AG08396 (cell line): ENCODE results near the gene CTNNA3.

Source experiments
- DNase-seq: peaks from one replicate; pipeline ENCODE4 v3.0.0; 2012; ENCODE audit warnings: low spot score, mixed read lengths

CTNNA3 gene

DNA sequence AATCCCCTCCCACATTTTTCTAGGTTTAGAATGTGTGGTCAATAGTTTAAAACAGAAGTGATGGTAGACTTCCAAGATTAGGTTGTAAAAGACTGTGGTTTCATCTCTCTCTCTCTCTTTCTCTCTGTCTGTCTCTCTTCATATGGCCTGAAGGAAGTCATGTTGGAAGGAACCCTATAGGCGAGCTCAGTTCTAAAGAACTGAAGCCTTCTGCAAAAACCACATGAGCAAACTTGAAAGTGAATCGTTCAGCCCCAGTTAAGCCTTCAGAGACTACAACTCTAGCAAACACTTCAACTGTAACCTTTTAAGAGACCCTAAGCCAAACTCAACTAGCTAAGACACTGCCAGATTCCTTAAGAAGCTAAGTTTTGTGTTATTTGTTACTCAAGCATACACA lies 1477.7 kb downstream of the CTNNA3 start:
- no peak for DNase-seq

- no peak for DNase-seq
Observed at GRCh38 chr10:66215920-66216319, 1480.1 kb downstream of the CTNNA3 start.

- DNase-seq = no peak
Observed at GRCh38 chr10:66214721-66215404, 1481.1 kb downstream of the CTNNA3 start.

GRCh38 chr10:66209025-66209424 lies 1487.0 kb downstream of the CTNNA3 start:
- DNase-seq = no peak

GRCh38 chr10:66204838-66205237 lies 1491.2 kb downstream of the CTNNA3 start:
- DNase-seq = no peak

DNA sequence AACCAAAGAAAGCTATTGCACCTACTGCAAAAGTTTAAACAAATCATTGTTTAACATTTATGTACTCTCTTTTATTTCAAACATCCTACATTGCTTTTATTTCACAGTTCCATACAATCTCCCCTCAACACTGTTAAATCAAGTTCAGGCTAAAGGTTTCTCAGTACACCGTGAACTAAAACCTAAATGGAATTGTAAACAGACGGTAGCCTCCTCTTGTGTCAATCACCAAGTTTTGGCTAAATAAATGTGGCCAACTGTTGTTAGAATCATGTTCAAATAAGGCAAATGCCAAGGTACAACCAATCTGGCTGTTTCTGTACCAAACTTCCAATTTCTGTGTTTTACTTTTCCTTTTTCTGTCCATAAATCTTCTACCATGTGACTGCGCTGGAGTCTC lies 1493.9 kb downstream of the CTNNA3 start:
- no peak for DNase-seq

- DNase-seq = no peak
Observed at GRCh38 chr10:66192162-66192831, 1503.7 kb downstream of the CTNNA3 start.

DNA sequence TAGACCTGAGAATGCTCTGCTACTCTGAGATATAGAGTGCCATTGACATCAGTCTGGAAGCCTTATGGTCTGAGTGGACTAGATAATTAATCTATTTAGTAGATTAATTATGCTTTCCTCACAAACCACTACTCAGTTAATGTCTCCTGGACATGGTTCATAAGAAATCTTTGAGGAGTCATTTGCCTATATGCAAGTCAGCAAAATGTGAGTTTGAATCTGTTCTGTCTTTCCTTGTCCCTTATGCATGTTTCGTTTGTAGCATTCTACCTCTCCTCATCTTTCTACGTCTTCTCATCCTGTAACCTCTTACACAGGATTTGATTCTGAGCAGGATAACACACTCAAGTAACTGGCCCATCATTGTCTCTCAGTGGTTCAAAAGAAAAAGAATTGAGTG lies 1505.6 kb downstream of the CTNNA3 start:
- DNase-seq = no peak

- no peak for DNase-seq
Observed at GRCh38 chr10:66189271-66189670, 1506.7 kb downstream of the CTNNA3 start.

GRCh38 chr10:66187053-66187733 lies 1508.8 kb downstream of the CTNNA3 start:
- DNase-seq = no peak

- DNase-seq = no peak
Observed at GRCh38 chr10:66183028-66183427, 1513.0 kb downstream of the CTNNA3 start.

DNA sequence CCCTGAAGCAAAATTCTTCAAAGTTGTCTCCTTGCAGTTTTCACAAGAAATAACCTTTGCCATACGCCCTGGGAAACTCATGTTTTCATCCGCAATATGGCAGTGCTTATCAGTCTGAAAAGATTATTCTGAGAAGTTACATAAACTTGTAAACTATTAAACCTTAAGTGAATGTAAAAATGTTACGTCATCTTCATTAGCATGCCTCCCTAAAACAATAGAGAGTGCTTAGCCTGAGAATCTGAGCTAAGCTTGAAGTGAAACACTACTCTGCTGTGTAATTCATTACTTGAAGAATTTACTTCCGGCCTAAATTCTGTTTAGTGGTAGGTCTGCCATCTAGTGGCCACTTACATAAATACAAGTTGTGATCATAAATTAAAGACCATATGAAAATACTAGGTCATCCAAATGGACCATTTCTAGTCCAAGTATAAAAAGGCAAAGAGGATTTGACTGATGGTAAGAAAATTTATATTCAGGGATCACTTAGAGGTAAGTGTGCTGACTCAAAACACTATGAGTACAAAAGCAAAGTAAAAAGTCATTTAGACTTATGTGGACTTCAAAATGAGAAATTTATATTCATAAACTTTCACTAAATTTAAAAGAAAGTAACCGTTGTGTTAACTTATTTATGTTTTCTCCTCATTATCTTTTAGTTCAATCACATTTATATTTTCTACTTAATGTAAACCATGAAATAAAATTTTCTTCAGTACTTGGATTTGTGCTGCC lies 1515.2 kb downstream of the CTNNA3 start:
- DNase-seq = peak; percentile 26

DNA sequence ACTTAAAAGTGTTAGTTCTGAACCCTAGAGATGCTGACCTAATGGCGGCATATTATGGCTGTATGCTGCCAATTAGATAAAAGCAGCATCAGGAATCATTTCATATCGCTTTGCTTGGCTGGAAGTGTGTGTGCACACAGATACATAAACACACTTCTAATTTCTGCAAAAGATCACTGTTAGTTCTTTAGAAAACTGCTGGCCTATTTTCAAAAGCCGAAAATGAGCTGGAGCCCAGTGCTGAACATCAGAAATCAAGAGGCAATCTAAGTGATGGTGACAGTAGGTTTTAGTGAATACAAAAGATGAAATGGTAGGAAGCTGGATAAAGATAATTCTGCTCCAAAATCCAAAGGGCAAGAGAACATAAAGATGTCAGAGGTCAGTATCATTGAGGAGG lies 1516.0 kb downstream of the CTNNA3 start:
- no peak for DNase-seq

DNA sequence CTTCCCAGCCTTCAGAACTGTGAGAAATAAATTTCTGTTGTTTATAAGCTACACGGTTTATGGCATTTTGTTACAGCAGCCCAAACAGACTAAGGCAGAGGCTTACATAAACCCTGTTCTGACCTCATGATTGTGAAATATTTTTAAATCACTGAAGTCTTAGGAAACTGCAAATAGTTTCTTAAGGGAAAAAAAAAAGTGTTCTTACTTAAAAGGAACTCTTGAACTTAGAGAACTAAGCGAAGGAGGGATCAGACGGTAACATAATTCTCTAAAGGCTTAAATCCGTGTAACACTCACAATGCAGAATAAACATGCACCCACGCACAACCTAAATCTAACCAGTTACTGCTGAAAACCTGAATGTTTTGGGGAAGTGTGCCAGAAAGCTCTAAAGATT lies 1519.2 kb downstream of the CTNNA3 start:
- DNase-seq = no peak

- DNase-seq = peak; percentile 1
Observed at GRCh38 chr10:66167816-66168215, 1528.2 kb downstream of the CTNNA3 start.

- no peak for DNase-seq
Observed at GRCh38 chr10:66162560-66163143, 1533.3 kb downstream of the CTNNA3 start.

DNA sequence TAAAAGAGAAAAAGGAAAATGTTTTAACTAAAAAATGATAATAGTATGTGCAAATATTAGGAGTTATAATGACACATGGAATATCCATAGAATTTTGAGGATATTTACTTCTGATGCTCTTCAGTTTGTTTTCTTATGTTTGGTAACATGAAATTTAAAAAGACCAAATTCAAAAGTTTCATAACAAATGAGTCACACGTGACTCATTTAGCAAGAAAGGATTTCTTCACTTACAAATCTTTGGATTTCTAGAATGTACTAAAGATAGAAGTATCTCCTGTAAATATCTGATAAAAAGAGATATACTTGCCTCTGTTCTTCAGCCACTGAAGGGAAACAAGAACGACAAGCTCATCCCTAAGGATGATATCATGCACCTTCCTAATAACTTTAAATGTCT lies 1544.6 kb downstream of the CTNNA3 start:
- DNase-seq = no peak

GRCh38 chr10:66148312-66148711 lies 1547.7 kb downstream of the CTNNA3 start:
- no peak for DNase-seq

DNA sequence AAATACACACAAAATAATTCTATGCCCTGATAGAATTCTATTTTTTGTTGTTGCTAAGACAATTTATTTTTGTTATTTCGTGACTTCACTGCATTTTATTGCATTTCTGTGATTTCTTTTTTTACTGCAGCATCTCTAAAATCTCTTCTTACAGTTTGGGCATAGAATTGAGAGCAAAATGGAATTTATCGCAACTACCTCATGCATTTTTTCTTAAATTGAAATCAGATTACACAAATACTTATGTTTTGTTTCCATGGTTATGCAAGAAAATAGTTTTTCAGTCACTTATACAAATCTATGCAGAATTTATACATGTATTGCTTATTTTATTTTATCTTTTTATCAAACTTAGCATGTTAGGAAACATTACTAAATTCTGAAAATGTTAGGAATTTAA lies 1552.0 kb downstream of the CTNNA3 start:
- DNase-seq = no peak

- DNase-seq = no peak
Observed at GRCh38 chr10:66102756-66103155, 1593.2 kb downstream of the CTNNA3 start.

DNA sequence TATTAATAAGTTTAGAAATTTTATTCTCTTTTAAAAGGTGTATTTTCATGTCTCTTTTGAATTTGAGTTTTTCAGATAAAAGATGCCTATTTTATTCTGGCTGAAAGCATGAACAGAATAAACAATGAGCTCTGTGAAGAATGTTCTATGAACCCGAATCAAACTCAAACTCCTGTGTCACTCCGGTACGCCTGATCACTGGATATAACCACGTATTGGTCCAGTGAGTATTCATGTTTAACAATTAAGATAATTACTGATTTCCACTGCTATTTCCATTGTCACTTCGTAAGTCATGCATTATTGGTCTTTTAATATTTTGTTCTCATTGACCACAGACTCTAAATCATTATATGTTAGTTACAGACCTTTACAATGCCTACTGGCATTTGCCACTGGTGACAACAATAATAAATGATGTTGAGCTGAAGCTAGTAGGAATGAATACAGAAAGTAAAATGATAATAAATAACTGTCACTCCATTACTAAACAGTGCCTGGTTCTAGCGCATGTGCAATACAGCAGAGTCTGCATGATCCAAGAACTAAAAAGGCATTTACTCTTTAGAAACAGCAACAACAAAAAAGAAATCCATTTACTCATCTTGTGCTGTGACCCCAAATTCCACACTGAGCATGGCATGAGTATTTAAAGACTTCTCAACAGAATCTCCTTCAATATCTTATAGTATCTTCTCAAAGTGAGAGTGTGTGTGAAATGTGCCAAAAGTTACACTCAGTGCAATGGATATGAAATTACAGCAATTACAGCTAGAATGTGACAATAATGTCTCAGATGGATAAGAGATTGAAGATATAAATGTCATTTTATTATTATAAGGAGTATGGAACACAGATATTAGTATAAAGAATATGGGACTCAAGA lies 1597.2 kb downstream of the CTNNA3 start:
- DNase-seq = no peak
